ENCODE data around the gene VAT1. TPM values are rescaled to one million over a fixed set of nuclear protein-coding genes. Genes with fewer than 3 reads are reported as not detected.
"Not testable (repeated sequence)": the region's sequence is repeated elsewhere in the genome, so short reads cannot be mapped to it uniquely, and the experiment has no call there.

VAT1 gene
- total and polyA plus RNA-seq, 2 experiments from 2014 or later = 207 to 251 TPM

DNA sequence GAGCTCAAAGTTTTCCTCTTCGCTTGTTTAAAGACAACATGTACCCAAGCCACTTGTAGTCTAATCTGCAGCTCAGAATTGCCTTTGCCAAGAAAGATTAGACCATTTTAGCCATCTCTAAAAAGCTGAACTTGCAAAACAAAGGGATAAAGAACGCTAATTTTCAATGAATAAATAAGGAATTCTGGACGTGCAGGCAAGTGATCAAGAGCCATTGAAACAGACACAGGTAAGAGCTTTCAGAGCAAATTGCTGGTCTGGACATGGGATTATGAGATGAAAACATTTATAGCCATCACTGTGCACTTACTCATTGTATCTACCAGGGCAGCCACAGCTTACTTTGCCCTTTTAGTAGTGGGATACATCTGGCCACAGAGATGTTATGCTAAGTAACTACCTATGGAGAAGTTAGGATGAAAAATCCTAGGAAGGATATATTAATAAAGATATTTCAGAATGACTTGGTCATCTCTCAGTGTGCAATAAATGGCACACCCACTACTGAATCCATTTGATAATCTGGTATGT, 47.2 kb upstream of the VAT1 start:
- Histone ChIP-seq H3K27me3 (no peaks in the 10 kb centered on the region), H2AFZ (no peak overlapping the region), H3K4me2 (no peak overlapping the region), H4K20me1 (ENCODE audit: insufficient read depth, poor library complexity, severe bottlenecking) (no peaks in the 10 kb centered on the region), H3K36me3 (replicated peaks; ENCODE audit: insufficient read depth, low read depth) (no peaks in the 10 kb centered on the region), H3K9me2 (replicated peaks; ENCODE audit: insufficient read depth) (no peaks in the 10 kb centered on the region), H3K9me3 (ENCODE audit: low read depth) (no peaks in the 10 kb centered on the region), H3K79me2 (no peaks in the 10 kb centered on the region), H3K27ac (no peak overlapping the region), H3K4me3 (no peak overlapping the region), H3K4me1 (ENCODE audit: insufficient read depth) (no peaks in the 10 kb centered on the region)
- DNase-seq (ENCODE audit: low spot score) = no peak
- WGBS (ENCODE audit: low lambda C conversion rate, missing lambda C conversion rate) = 86% methylated on average over 3 of the region's 3 CpGs
- TF ChIP-seq EZH2phosphoT487 (IDR thresholded peaks at IDR 0.05; ENCODE audit: low read depth, severe bottlenecking, unreplicated experiment) = no peak

DNA sequence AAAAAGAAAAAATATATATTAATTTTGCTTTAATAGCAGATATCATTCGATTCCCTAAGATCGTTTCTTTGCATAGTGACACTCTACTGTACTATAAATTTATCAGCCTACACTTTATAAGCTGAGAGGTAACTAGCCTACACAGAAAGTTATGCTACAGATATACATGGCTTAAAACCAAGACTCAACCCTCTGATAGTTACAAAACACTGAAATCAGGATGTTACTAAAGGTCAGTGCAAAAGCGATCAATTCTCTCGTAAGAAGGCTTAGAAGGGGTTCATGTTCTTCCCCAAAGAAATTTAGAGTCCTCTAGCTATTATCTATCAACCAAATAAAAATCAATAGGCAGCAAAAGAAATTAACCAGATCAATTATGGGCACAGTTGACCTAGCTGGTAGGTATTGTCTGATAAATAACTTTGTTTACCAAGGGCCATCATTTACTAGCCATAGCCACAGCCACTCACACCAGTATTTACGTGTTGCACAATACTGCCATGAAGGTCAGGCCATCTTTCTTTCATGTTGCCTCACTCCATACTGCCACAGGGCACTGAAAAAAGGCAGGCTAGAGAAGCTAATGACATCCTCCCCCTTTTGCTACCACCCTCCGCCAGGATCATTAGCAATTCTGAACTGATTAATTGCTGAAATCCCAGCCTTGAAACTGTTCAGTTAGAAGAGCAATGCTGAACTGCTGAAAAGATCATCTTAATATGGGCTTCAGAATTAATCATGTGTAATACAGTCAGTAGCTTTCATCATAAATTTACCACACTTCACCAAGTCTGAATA, 46.6 kb upstream of the VAT1 start:
- 89% methylated on average over 6 of the region's 6 CpGs for WGBS (ENCODE audit: low lambda C conversion rate, missing lambda C conversion rate)
- Histone ChIP-seq H3K36me3 (replicated peaks; ENCODE audit: insufficient read depth, low read depth) (no peaks in the 10 kb centered on the region), H4K20me1 (ENCODE audit: insufficient read depth, poor library complexity, severe bottlenecking) (no peaks in the 10 kb centered on the region), H3K4me1 (ENCODE audit: insufficient read depth) (no peaks in the 10 kb centered on the region), H2AFZ (no peak overlapping the region), H3K9me2 (replicated peaks; ENCODE audit: insufficient read depth) (no peaks in the 10 kb centered on the region), H3K27ac (no peak overlapping the region), H3K79me2 (no peaks in the 10 kb centered on the region), H3K4me3 (no peak overlapping the region), H3K4me2 (no peak overlapping the region), H3K9me3 (ENCODE audit: low read depth) (no peaks in the 10 kb centered on the region), H3K27me3 (no peaks in the 10 kb centered on the region)
- DNase-seq (ENCODE audit: low spot score) = peak; percentile 9
- TF ChIP-seq EZH2phosphoT487 (IDR thresholded peaks at IDR 0.05; ENCODE audit: low read depth, severe bottlenecking, unreplicated experiment) (no peak), EZH2 (IDR thresholded peaks at IDR 0.05; ENCODE audit: borderline replicate concordance) (no peak)
- TF ChIP-seq, protein P1, sequence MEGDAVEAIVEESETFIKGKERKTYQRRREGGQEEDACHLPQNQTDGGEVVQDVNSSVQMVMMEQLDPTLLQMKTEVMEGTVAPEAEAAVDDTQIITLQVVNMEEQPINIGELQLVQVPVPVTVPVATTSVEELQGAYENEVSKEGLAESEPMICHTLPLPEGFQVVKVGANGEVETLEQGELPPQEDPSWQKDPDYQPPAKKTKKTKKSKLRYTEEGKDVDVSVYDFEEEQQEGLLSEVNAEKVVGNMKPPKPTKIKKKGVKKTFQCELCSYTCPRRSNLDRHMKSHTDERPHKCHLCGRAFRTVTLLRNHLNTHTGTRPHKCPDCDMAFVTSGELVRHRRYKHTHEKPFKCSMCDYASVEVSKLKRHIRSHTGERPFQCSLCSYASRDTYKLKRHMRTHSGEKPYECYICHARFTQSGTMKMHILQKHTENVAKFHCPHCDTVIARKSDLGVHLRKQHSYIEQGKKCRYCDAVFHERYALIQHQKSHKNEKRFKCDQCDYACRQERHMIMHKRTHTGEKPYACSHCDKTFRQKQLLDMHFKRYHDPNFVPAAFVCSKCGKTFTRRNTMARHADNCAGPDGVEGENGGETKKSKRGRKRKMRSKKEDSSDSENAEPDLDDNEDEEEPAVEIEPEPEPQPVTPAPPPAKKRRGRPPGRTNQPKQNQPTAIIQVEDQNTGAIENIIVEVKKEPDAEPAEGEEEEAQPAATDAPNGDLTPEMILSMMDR (IDR thresholded peaks at IDR 0.05; ENCODE audit: poor library complexity) = no peak

DNA sequence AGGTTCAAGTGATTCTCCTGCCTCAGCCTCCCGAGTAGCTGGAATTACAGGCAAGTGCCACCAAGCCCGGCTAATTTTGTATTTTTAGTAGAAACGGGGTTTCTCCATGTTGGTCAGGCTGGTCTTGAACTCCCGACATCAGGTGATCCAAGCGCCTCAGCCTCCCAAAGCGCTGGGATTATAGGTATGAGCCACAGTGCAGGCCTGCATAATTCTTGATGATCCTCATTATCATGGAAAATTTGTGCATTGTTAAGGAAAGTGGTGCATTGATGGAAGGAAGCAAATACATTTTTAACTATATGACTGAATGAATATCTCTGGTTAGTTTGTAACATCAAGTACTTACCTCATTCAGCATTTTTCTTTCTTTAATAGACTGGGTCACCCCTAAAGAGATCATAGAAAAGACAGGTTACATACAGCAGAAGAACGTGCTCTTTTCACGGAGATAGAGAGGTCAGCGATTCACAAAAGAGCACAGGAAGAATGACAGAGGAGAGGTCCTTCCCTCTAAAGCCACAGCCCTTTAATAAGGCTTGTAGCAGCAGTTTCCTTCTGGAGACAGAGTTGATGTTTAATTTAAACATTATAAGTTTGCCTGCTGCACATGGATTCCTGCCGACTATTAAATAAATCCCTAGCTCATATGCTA, 40.9 kb upstream of the VAT1 start:
- Histone ChIP-seq H3K79me2 (no peaks in the 10 kb centered on the region), H3K9me3 (ENCODE audit: low read depth) (no peaks in the 10 kb centered on the region), H3K4me2 (no peak overlapping the region), H4K20me1 (ENCODE audit: insufficient read depth, poor library complexity, severe bottlenecking) (no peaks in the 10 kb centered on the region), H2AFZ (no peak overlapping the region), H3K27ac (no peak overlapping the region), H3K9me2 (replicated peaks; ENCODE audit: insufficient read depth) (no peaks in the 10 kb centered on the region), H3K27me3 (no peaks in the 10 kb centered on the region), H3K4me1 (ENCODE audit: insufficient read depth) (no peaks in the 10 kb centered on the region), H3K4me3 (no peak overlapping the region), H3K36me3 (replicated peaks; ENCODE audit: insufficient read depth, low read depth) (no peaks in the 10 kb centered on the region)
- 92% methylated on average over 10 of the region's 10 CpGs for WGBS (ENCODE audit: low lambda C conversion rate, missing lambda C conversion rate)
- TF ChIP-seq EZH2 (IDR thresholded peaks at IDR 0.05; ENCODE audit: borderline replicate concordance) (no peak), EZH2phosphoT487 (IDR thresholded peaks at IDR 0.05; ENCODE audit: low read depth, severe bottlenecking, unreplicated experiment) (no peak)
- TF ChIP-seq, protein P1 (IDR thresholded peaks at IDR 0.05; ENCODE audit: poor library complexity) = no peak
- DNase-seq (ENCODE audit: low spot score) = no peak

DNA sequence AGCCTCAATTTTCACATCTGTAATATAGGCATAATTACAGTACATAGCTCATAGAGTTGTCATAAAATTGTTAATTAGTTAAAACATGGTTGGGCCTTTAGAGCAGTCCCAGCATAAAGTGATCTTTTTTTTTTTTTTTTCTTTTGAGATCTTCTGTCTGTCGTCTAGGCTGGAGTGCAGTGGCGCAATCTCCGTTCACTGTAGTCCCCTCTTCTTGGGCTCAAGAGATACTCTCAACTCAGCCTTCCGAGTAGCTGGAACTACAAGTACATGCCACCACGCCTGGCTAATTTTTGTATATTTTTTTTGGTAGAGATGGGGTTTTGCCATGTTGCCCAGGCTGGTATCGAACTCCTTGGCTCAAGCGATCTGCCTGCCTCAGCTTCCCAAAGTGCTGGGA, 33.9 kb upstream of the VAT1 start:
- Histone ChIP-seq H3K27ac (no peak overlapping the region), H3K9me3 (ENCODE audit: low read depth) (no peaks in the 10 kb centered on the region), H3K9me2 (replicated peaks; ENCODE audit: insufficient read depth) (no peaks in the 10 kb centered on the region), H3K4me2 (no peak overlapping the region), H3K36me3 (replicated peaks; ENCODE audit: insufficient read depth, low read depth) (no peaks in the 10 kb centered on the region), H3K27me3 (no peaks in the 10 kb centered on the region), H3K4me3 (no peak overlapping the region), H4K20me1 (ENCODE audit: insufficient read depth, poor library complexity, severe bottlenecking) (no peaks in the 10 kb centered on the region), H3K4me1 (ENCODE audit: insufficient read depth) (no peaks in the 10 kb centered on the region), H3K79me2 (no peaks in the 10 kb centered on the region), H2AFZ (no peak overlapping the region)
- TF ChIP-seq EZH2 (IDR thresholded peaks at IDR 0.05; ENCODE audit: borderline replicate concordance) (no peak), EZH2phosphoT487 (IDR thresholded peaks at IDR 0.05; ENCODE audit: low read depth, severe bottlenecking, unreplicated experiment) (no peak)
- TF ChIP-seq, protein P1 (IDR thresholded peaks at IDR 0.05; ENCODE audit: poor library complexity) = no peak
- 98% methylated on average over 7 of the region's 7 CpGs for WGBS (ENCODE audit: low lambda C conversion rate, missing lambda C conversion rate)
- DNase-seq (ENCODE audit: low spot score) = no peak

DNA sequence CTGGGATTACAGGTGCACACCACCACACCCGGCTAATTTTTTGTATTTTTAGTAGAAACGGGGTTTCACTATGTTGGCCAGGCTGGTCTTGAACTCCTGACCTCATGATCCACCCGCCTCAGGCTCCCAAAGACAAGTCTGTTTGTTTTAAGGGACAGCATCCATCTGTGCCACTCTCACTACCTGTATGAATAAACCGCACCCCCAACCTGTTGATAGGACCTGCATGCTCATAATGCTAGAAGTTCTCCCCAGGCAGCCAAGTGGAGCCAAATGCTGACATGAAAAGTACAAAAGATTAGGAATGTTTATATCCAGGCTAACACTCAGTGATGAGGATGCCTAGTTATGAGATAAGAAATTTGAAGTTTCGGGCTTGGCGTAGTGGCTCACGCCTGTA, 30.8 kb upstream of the VAT1 start:
- DNase-seq (ENCODE audit: low spot score); H3K36me3 ChIP-seq (replicated peaks; ENCODE audit: insufficient read depth, low read depth): not testable (repeated sequence)
- WGBS (ENCODE audit: low lambda C conversion rate, missing lambda C conversion rate) = 93% methylated on average over 7 of the region's 7 CpGs

More for the DNA sequence above, 30.8 kb upstream of the VAT1 start:
- not testable (repeated sequence) for H3K27ac ChIP-seq; H3K9me3 ChIP-seq (ENCODE audit: low read depth); H3K9me2 ChIP-seq (replicated peaks; ENCODE audit: insufficient read depth); H3K4me1 ChIP-seq (ENCODE audit: insufficient read depth); H2AFZ ChIP-seq; H3K4me3 ChIP-seq; H3K27me3 ChIP-seq; H4K20me1 ChIP-seq (ENCODE audit: insufficient read depth, poor library complexity, severe bottlenecking); H3K4me2 ChIP-seq; H3K79me2 ChIP-seq
